Neural cell (in vitro differentiated cells): Measurements from ENCODE around the gene FGFR4. TPM values are rescaled to one million over a fixed set of nuclear protein-coding genes. Genes with fewer than 3 reads are reported as not detected.

ENCODE experiments used
- H2AFZ ChIP-seq: fragments of 200-600, 300-800 bp; sonication (generic), shearing (Covaris generic); 2 replicates; pipeline ENCODE4 v1.6.0; 2014; ENCODE audit warnings: low read depth, mild to moderate bottlenecking, antibody characterized with exemption, low read length, moderate library complexity
- H3F3A ChIP-seq: fragments of 200-600 bp; shearing (Covaris generic); 2 replicates; pipeline ENCODE4 v1.6.1; 2016; ENCODE audit warnings: mild to moderate bottlenecking, moderate library complexity, mixed read lengths, antibody characterized with exemption, low read length; ENCODE audit not compliant: insufficient read depth, poor library complexity, severe bottlenecking
- H3K27ac ChIP-seq: fragments of 200-600, 300-800 bp; sonication (generic), shearing (Covaris generic); 2 replicates; pipeline ENCODE4 v1.5.1; 2014; ENCODE audit warnings: mild to moderate bottlenecking, low read length, moderate library complexity
- H3K27me3 ChIP-seq: fragments of 300-800, 200-600 bp; sonication (generic), shearing (Covaris generic); 2 replicates; pipeline ENCODE4 v1.6.0; 2014; ENCODE audit warnings: mild to moderate bottlenecking, low read depth, low read length, moderate library complexity; ENCODE audit not compliant: insufficient read depth
- H3K36me3 ChIP-seq: fragments of 300-800, 200-600 bp; sonication (generic), shearing (Covaris generic); 2 replicates; pipeline ENCODE4 v1.5.1; 2014; ENCODE audit warnings: mild to moderate bottlenecking, antibody characterized with exemption, low read length, moderate library complexity; ENCODE audit not compliant: insufficient read depth
- H3K4me2 ChIP-seq: fragments of 300-800, 200-600 bp; sonication (generic), shearing (Covaris generic); 2 replicates; pipeline ENCODE4 v1.6.0; 2014; ENCODE audit warnings: mild to moderate bottlenecking, low read length
- H3K4me3 ChIP-seq: fragments of 300-800, 200-600 bp; sonication (generic), shearing (Covaris generic); 2 replicates; pipeline ENCODE4 v1.5.1; 2014; ENCODE audit warnings: mild to moderate bottlenecking, low read length, moderate library complexity
- H3K79me2 ChIP-seq: fragments of 200-600 bp; shearing (Covaris generic); replicated peaks from 2 replicates; pipeline ENCODE4 v1.6.0; 2014; ENCODE audit warnings: mild to moderate bottlenecking, low read length, moderate library complexity; ENCODE audit not compliant: insufficient read depth
- H3K9ac ChIP-seq: fragments of 300-800, 200-600 bp; sonication (generic), shearing (Covaris generic); 2 replicates; pipeline ENCODE4 v1.6.1; 2016; ENCODE audit warnings: mild to moderate bottlenecking, low read length, mixed read lengths
- H3K9me2 ChIP-seq: fragments of 200-600 bp; shearing (Covaris generic); 2 replicates; pipeline ENCODE4 v1.6.1; 2016; ENCODE audit warnings: mild to moderate bottlenecking, low read length, mixed read lengths; ENCODE audit not compliant: insufficient read depth
- H3K9me3 ChIP-seq: fragments of 200-600, 300-800 bp; sonication (generic), shearing (Covaris generic); 2 replicates; pipeline ENCODE4 v1.6.1; 2016; ENCODE audit warnings: mild to moderate bottlenecking, mixed run types, low read length, moderate library complexity, mixed read lengths
- H4K20me1 ChIP-seq: fragments of 200-600 bp; shearing (Covaris generic); 2 replicates; pipeline ENCODE4 v1.6.1; 2016; ENCODE audit warnings: mild to moderate bottlenecking, mixed run types; ENCODE audit not compliant: insufficient read depth
- CTCF ChIP-seq: fragments of 450-650 bp; IDR thresholded peaks from 2 replicates; pipeline ENCODE4 v1.5.1; 2014; ENCODE audit warnings: antibody characterized with exemption, mild to moderate bottlenecking, moderate library complexity; ENCODE audit not compliant: poor library complexity, severe bottlenecking
- EP300 ChIP-seq: fragments of 450-650 bp; conservative IDR thresholded peaks from 2 replicates; pipeline ENCODE4 v1.6.1; 2014; ENCODE audit warnings: antibody characterized with exemption, mild to moderate bottlenecking, moderate library complexity; ENCODE audit not compliant: poor library complexity, severe bottlenecking
- EZH2 ChIP-seq: fragments of 200-600, 300-800 bp; shearing (Covaris generic), sonication (generic); IDR thresholded peaks from 2 replicates; pipeline ENCODE4 v1.6.1; 2014; ENCODE audit warnings: antibody characterized with exemption, low read length, borderline replicate concordance, mild to moderate bottlenecking; ENCODE audit not compliant: insufficient read depth, poor library complexity, severe bottlenecking
- MXI1 ChIP-seq: fragments of 450-650 bp; conservative IDR thresholded peaks from 2 replicates; pipeline ENCODE4 v1.6.1; 2014; ENCODE audit warnings: antibody characterized with exemption, mild to moderate bottlenecking; ENCODE audit not compliant: poor library complexity, severe bottlenecking
- POLR2AphosphoS5 ChIP-seq: IDR thresholded peaks from 2 replicates; pipeline ENCODE4 v1.6.1; 2012
- RAD21 ChIP-seq: fragments of 450-650 bp; conservative IDR thresholded peaks from 2 replicates; pipeline ENCODE4 v1.6.1; 2014; ENCODE audit warnings: antibody characterized with exemption, mild to moderate bottlenecking, moderate library complexity
- REST ChIP-seq: IDR thresholded peaks from 2 replicates; pipeline ENCODE4 v1.6.1; 2012; ENCODE audit warnings: borderline replicate concordance
- SMC3 ChIP-seq: fragments of 450-650 bp; conservative IDR thresholded peaks from 2 replicates; pipeline ENCODE4 v1.6.1; 2014; ENCODE audit warnings: antibody characterized with exemption, mild to moderate bottlenecking, moderate library complexity; ENCODE audit not compliant: poor library complexity
- TAF1 ChIP-seq: IDR thresholded peaks from 2 replicates; pipeline ENCODE4 v1.6.1; 2012; ENCODE audit warnings: low read depth
- polyA plus RNA-seq: library from polyadenylated mRNA; depleted of rRNA; stranded (reverse); fragments of >200 nt; gene quantifications from 2 replicates; pipeline ENCODE4 v1.2.3, GENCODE V29; 2014

Gene FGFR4
- polyA plus RNA-seq, 1 donor from 2014 or later, result 14.8 TPM

- Histone ChIP-seq H3K36me3 (no peaks in the 10 kb centered on the region), H3K27me3 (no peaks in the 10 kb centered on the region), H3K9me2 (no peaks in the 10 kb centered on the region), H3K9me3 (no peaks in the 10 kb centered on the region), H3K79me2 (peaks cover 37% of the 10 kb centered on the region), H2AFZ (no peak overlapping the region), H3K4me2 (no peak overlapping the region), H3K4me3 (no peak overlapping the region), H4K20me1 (no peaks in the 10 kb centered on the region), H3K27ac (no peak overlapping the region), H3K9ac (no peak overlapping the region), H3F3A (no peaks in the 10 kb centered on the region)
- TF ChIP-seq TAF1 (no peak), REST (no peak)
Observed at GRCh38 chr5:177140312-177140711, 53.6 kb downstream of the FGFR4 start.

GRCh38 chr5:177141496-177141895, 54.8 kb downstream of the FGFR4 start:
- Histone ChIP-seq H3F3A (no peaks in the 10 kb centered on the region), H2AFZ (no peak overlapping the region), H3K4me3 (no peak overlapping the region), H3K27ac (no peak overlapping the region), H3K27me3 (no peaks in the 10 kb centered on the region), H3K9me2 (no peaks in the 10 kb centered on the region), H3K9me3 (no peaks in the 10 kb centered on the region), H3K9ac (no peak overlapping the region), H3K36me3 (no peaks in the 10 kb centered on the region), H3K4me2 (no peak overlapping the region), H3K79me2 (peaks cover 34% of the 10 kb centered on the region), H4K20me1 (no peaks in the 10 kb centered on the region)
- TF ChIP-seq EP300, result no peak
- TF ChIP-seq SMC3, result no peak
- no peak for TF ChIP-seq REST
- no peak for TF ChIP-seq POLR2AphosphoS5
- TF ChIP-seq TAF1, result no peak
- no peak for TF ChIP-seq MXI1

GRCh38 chr5:177142098-177142611, 55.4 kb downstream of the FGFR4 start:
- H3K4me2 ChIP-seq, result no peak overlapping the region
- no peaks in the 10 kb centered on the region for H4K20me1 ChIP-seq
- no peaks in the 10 kb centered on the region for H3K27me3 ChIP-seq
- no peaks in the 10 kb centered on the region for H3K9me3 ChIP-seq
- no peak overlapping the region for H3K27ac ChIP-seq
- H3K9ac ChIP-seq, result no peak overlapping the region
- no peaks in the 10 kb centered on the region for H3K36me3 ChIP-seq
- H3K9me2 ChIP-seq, result no peaks in the 10 kb centered on the region
- no peak overlapping the region for H3K4me3 ChIP-seq
- TF ChIP-seq SMC3, result no peak
- TF ChIP-seq RAD21, result no peak
- TF ChIP-seq REST, result no peak
- TF ChIP-seq MXI1, result no peak
- no peak for TF ChIP-seq CTCF
- no peak for TF ChIP-seq EP300
- no peak for TF ChIP-seq EZH2
- TF ChIP-seq TAF1, result no peak
- no peak for TF ChIP-seq POLR2AphosphoS5
- H2AFZ ChIP-seq, result no peak overlapping the region
- no peaks in the 10 kb centered on the region for H3F3A ChIP-seq
- peaks cover 27% of the 10 kb centered on the region for H3K79me2 ChIP-seq
